HEK293T (cell line): ENCODE measurements around the gene ACTR1B.
"Not testable (repeated sequence)": the region's sequence is repeated elsewhere in the genome, so short reads cannot be mapped to it uniquely, and the experiment has no call there.

Experiments
- CTCF ChIA-PET: fragments of 350-600 bp; formaldehyde crosslinking; extraction: SDS; loops from one replicate; lab custom pipeline; 2021; ENCODE audit warnings: antibody characterized with exemption, inconsistent platforms; lab: Yijun Ruan, JAX
- POLR2A ChIA-PET: fragments of 350-600 bp; formaldehyde crosslinking; extraction: SDS; loops from one replicate; lab custom pipeline; 2020; ENCODE audit warnings: antibody characterized with exemption, inconsistent platforms; lab: Yijun Ruan, JAX
- DNase-seq: peaks from one replicate; pipeline ENCODE4 v3.0.0; 2012; ENCODE audit warnings: mixed read lengths; ENCODE audit errors: extremely low spot score
- ARNT ChIP-seq: fragments of 450-650 bp; IDR thresholded peaks from 2 replicates; pipeline ENCODE4 v1.6.1; 2017; ENCODE audit warnings: mild to moderate bottlenecking
- BHLHE40 ChIP-seq: fragments of 450-650 bp; IDR thresholded peaks from 2 replicates; pipeline ENCODE4 v1.6.1; 2016; ENCODE audit warnings: mild to moderate bottlenecking, moderate library complexity, borderline replicate concordance
- CTBP1 ChIP-seq: fragments of 450-650 bp; IDR thresholded peaks from 2 replicates; pipeline ENCODE4 v1.6.1; 2016; ENCODE audit warnings: borderline replicate concordance
- ELF4 ChIP-seq: fragments of 450-650 bp; IDR thresholded peaks from 2 replicates; pipeline ENCODE4 v1.6.1; 2017; ENCODE audit warnings: antibody characterized with exemption
- FOXA1 ChIP-seq: fragments of 450-650 bp; IDR thresholded peaks from 2 replicates; pipeline ENCODE4 v1.6.1; 2016; ENCODE audit warnings: mild to moderate bottlenecking
- FOXK2 ChIP-seq: fragments of 450-650 bp; IDR thresholded peaks from 2 replicates; pipeline ENCODE4 v1.6.1; 2016; ENCODE audit warnings: mild to moderate bottlenecking
- FOXM1 ChIP-seq: fragments of 450-650 bp; IDR thresholded peaks from 2 replicates; pipeline ENCODE4 v1.6.1; 2017; ENCODE audit warnings: mild to moderate bottlenecking, borderline replicate concordance
- HDGF ChIP-seq: fragments of 450-650 bp; IDR thresholded peaks from 2 replicates; pipeline ENCODE4 v1.6.1; 2017; ENCODE audit warnings: antibody characterized with exemption, borderline replicate concordance
- L3MBTL2 ChIP-seq: fragments of 450-650 bp; conservative IDR thresholded peaks from 2 replicates; pipeline ENCODE4 v1.6.1; 2016; ENCODE audit warnings: mild to moderate bottlenecking
- LEF1 ChIP-seq: fragments of 450-650 bp; IDR thresholded peaks from 2 replicates; pipeline ENCODE4 v1.6.1; 2017; ENCODE audit warnings: mild to moderate bottlenecking, borderline replicate concordance
- NFRKB ChIP-seq: fragments of 450-650 bp; IDR thresholded peaks from 2 replicates; pipeline ENCODE4 v1.6.1; 2016; ENCODE audit warnings: mild to moderate bottlenecking, moderate library complexity
- PKNOX1 ChIP-seq: fragments of 450-650 bp; IDR thresholded peaks from 2 replicates; pipeline ENCODE4 v1.6.1; 2016
- SP1 ChIP-seq: fragments of 450-650 bp; IDR thresholded peaks from 2 replicates; pipeline ENCODE4 v1.6.1; 2017
- SUZ12 ChIP-seq: fragments of 450-650 bp; IDR thresholded peaks from 2 replicates; pipeline ENCODE4 v1.6.1; 2016; ENCODE audit warnings: mild to moderate bottlenecking
- TARDBP ChIP-seq: fragments of 450-650 bp; IDR thresholded peaks from 2 replicates; pipeline ENCODE4 v1.6.1; 2016
- ZNF384 ChIP-seq: fragments of 450-650 bp; IDR thresholded peaks from 2 replicates; pipeline ENCODE4 v1.6.1; 2016

Gene ACTR1B

GRCh38 chr2:97673915-97674283 lies 10.1 kb upstream of the ACTR1B start:
- ChIA-PET CTCF (no interaction called here), POLR2A (interaction anchor here (1.5 kb wide), 1 partner anchor 10 kb away, joined by 11 read pairs; the partner anchor contains the start of gene ACTR1B)
- TF ChIP-seq FOXA1 (no peak), PKNOX1 (no peak), TARDBP (no peak), FOXM1 (no peak), LEF1 (no peak), NFRKB (no peak), FOXK2 (no peak), SUZ12 (no peak), ZNF384 (no peak), ARNT (no peak), L3MBTL2 (no peak), HDGF (no peak), SP1 (no peak), ELF4 (no peak)
- no peak for DNase-seq

- ChIA-PET CTCF (no interaction called here), POLR2A (interaction anchor here (0.8 to 1.5 kb wide), 3 partner anchors 9 to 28 kb away, joined by 3 to 11 read pairs (median 4); partner anchors contain the start of genes ACTR1B and COX5B)
- no peak for TF ChIP-seq ZNF384
- DNase-seq: no peak
These were observed 9.5 kb upstream of the ACTR1B start for GRCh38 chr2:97673182-97673914.

- DNase-seq, CTCF ChIA-PET: not testable (repeated sequence)
- POLR2A ChIA-PET: interaction anchor here (0.8 to 1.5 kb wide), 3 partner anchors 9 to 27 kb away, joined by 3 to 11 read pairs (median 4); partner anchors contain the start of genes ACTR1B and COX5B
These were observed 8.8 kb upstream of the ACTR1B start for GRCh38 chr2:97672606-97673140.

GRCh38 chr2:97671526-97671925 lies 7.7 kb upstream of the ACTR1B start:
- ChIA-PET POLR2A (no interaction called here), CTCF (no interaction called here)
- TF ChIP-seq L3MBTL2: no peak

GRCh38 chr2:97670471-97670870 lies 6.6 kb upstream of the ACTR1B start:
- ChIA-PET CTCF (no interaction called here), POLR2A (interaction anchor here (1.2 kb wide), 1 partner anchor 25 kb away, joined by 7 read pairs; the partner anchor contains the start of gene COX5B)
- no peak for DNase-seq
- TF ChIP-seq PKNOX1 (no peak), LEF1 (no peak), ARNT (no peak), TARDBP (no peak)

More at GRCh38 chr2:97671526-97671925, 7.7 kb upstream of the ACTR1B start:
- no peak for DNase-seq

GRCh38 chr2:97669448-97669847 lies 5.6 kb upstream of the ACTR1B start, which contains the start of gene C2orf92:
Gene C2orf92, plus strand, starts transcription at chr2:97669713. Its CDS starts 76 bp downstream, at chr2:97669789.
- TF ChIP-seq FOXA1 (no peak), PKNOX1 (no peak), HDGF (no peak)
- CTCF ChIA-PET: interaction anchor here (0.6 kb wide), 1 partner anchor 30 kb away, joined by 3 read pairs; no protein-coding TSS in a partner anchor
- no peak for DNase-seq
- POLR2A ChIA-PET: interaction anchor here (0.6 kb wide), 1 partner anchor 720 kb away, joined by 3 read pairs; no protein-coding TSS in a partner anchor

- ChIA-PET POLR2A (interaction anchor here (0.5 to 5.2 kb wide), 14 partner anchors 9 to 77 kb away, joined by 3 to 164 read pairs (median 10); partner anchors contain the start of genes ANKRD36B and COX5B), CTCF (interaction anchor here (0.5 to 1.9 kb wide), 8 partner anchors 11 to 1460 kb away, joined by 3 to 11 read pairs (median 5); partner anchors contain the start of gene COX5B)
- TF ChIP-seq PKNOX1 (no peak), CTBP1 (no peak), ELF4 (no peak), FOXM1 (no peak), ZNF384 (no peak), FOXA1 (no peak), ARNT (no peak), LEF1 (no peak), L3MBTL2 (no peak; the same call in 1 of the 2 replicates), BHLHE40 (no peak), TARDBP (no peak), FOXK2 (no peak), SP1 (no peak), HDGF (no peak), NFRKB (no peak)
- no peak for DNase-seq
These were observed 759 bp upstream of the ACTR1B start for GRCh38 chr2:97664636-97664970.
